ENCODE data around the gene DSCAM.
"Not testable (repeated sequence)": the region's sequence is repeated elsewhere in the genome, so short reads cannot be mapped to it uniquely, and the experiment has no call there.

Gene DSCAM

GRCh38 chr21:40271164-40271563 lies 575.8 kb downstream of the DSCAM start:
- Mint-ChIP-seq H3K27ac (no peak overlapping the region), H3K4me1 (ENCODE audit: low read depth) (no peaks in the 10 kb centered on the region), H3K27me3 (peaks cover 2% of the 10 kb centered on the region), H3K9me3 (peaks cover 4% of the 10 kb centered on the region), H3K4me3 (no peak overlapping the region), H3K36me3 (ENCODE audit: low read depth) (no peaks in the 10 kb centered on the region)

GRCh38 chr21:40270047-40270446 lies 576.9 kb downstream of the DSCAM start:
- H3K36me3 Mint-ChIP-seq (ENCODE audit: low read depth): no peaks in the 10 kb centered on the region
- H3K27me3 Mint-ChIP-seq: peaks cover 3% of the 10 kb centered on the region
- no peaks in the 10 kb centered on the region for H3K4me1 Mint-ChIP-seq (ENCODE audit: low read depth)
- no peak overlapping the region for H3K4me3 Mint-ChIP-seq
- H3K9me3 Mint-ChIP-seq: peaks cover 7% of the 10 kb centered on the region
- H3K27ac Mint-ChIP-seq: no peak overlapping the region

DNA sequence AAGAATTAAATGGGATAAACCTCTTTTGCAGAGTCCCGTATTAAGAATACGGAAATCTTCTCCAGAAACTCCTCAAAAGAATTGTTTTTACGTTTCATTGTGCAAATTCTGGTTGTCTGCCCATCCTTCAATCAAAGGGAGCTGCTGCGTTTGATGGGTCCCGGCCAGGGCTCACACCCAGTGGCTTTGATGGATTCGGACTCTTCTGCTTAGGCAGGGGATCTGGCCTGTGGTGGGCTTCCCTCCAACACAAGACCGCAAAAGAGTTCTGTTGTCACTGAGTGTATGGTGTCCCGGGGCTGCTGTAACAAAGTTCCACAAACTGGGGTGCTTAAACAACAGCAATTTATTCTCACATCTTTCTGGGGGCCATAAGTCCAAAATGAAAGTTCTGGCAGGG lies 577.7 kb downstream of the DSCAM start:
- no peaks in the 10 kb centered on the region for H3K4me1 Mint-ChIP-seq (ENCODE audit: low read depth)
- no peak overlapping the region for H3K27ac Mint-ChIP-seq
- peaks cover 9% of the 10 kb centered on the region for H3K9me3 Mint-ChIP-seq
- no peaks in the 10 kb centered on the region for H3K36me3 Mint-ChIP-seq (ENCODE audit: low read depth)
- H3K27me3 Mint-ChIP-seq: peaks cover 3% of the 10 kb centered on the region
- H3K4me3 Mint-ChIP-seq: no peak overlapping the region

DNA sequence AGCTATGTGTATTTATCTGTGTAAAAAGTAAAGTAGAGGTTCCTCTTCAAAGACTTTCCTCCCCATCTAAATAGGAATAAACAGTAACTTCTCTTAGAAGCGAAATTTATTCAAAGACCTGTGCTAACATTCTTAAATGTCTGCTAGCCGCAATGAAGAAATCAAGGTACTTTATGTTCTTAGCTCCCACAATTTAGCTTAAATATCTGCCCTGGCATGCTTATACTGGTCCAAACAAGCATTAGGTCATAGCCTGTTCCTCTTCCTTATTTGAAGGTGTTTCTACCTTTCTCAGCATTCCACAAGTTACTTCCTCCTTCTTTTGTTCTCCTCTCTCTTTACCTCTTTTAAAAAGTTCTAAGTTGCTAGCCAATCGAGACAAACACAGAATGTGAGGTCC lies 588.5 kb downstream of the DSCAM start:
- not testable (repeated sequence) for H3K27me3 Mint-ChIP-seq; H3K4me3 Mint-ChIP-seq; H3K27ac Mint-ChIP-seq; H3K36me3 Mint-ChIP-seq (ENCODE audit: low read depth); H3K4me1 Mint-ChIP-seq (ENCODE audit: low read depth); H3K9me3 Mint-ChIP-seq

DNA sequence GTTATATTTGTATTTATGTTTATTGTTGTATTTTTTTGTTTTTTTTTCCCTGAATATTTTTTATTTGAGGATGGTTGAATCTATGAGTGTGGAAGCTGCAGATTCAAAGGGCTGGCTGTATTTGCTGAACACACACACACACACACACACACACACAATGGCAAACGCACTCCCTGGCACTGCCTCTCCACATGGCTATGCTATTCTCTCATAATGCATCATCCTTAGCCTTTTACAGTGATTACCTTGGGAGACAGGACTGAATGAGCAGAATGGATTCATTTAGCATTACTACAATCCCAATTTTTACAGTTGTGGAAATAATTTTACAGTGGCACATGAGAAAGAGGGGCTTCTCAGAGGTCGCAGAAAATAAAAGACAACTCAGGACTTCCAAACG lies 589.6 kb downstream of the DSCAM start:
- H3K4me3 Mint-ChIP-seq: no peak overlapping the region
- peaks cover 4% of the 10 kb centered on the region for H3K9me3 Mint-ChIP-seq
- H3K27me3 Mint-ChIP-seq: no peaks in the 10 kb centered on the region
- no peaks in the 10 kb centered on the region for H3K4me1 Mint-ChIP-seq (ENCODE audit: low read depth)
- H3K36me3 Mint-ChIP-seq (ENCODE audit: low read depth): no peaks in the 10 kb centered on the region
- no peak overlapping the region for H3K27ac Mint-ChIP-seq

- Mint-ChIP-seq H3K27me3 (no peaks in the 10 kb centered on the region), H3K36me3 (ENCODE audit: low read depth) (no peaks in the 10 kb centered on the region), H3K4me1 (ENCODE audit: low read depth) (no peaks in the 10 kb centered on the region), H3K9me3 (peaks cover 13% of the 10 kb centered on the region), H3K4me3 (no peak overlapping the region), H3K27ac (no peak overlapping the region)
Observed at GRCh38 chr21:40255518-40256444, 591.2 kb downstream of the DSCAM start.

GRCh38 chr21:40254540-40255465 lies 592.2 kb downstream of the DSCAM start:
- H3K4me3 Mint-ChIP-seq: no peak overlapping the region
- peaks cover 13% of the 10 kb centered on the region for H3K9me3 Mint-ChIP-seq
- H3K27me3 Mint-ChIP-seq: no peaks in the 10 kb centered on the region
- H3K36me3 Mint-ChIP-seq (ENCODE audit: low read depth): no peaks in the 10 kb centered on the region
- no peaks in the 10 kb centered on the region for H3K4me1 Mint-ChIP-seq (ENCODE audit: low read depth)
- H3K27ac Mint-ChIP-seq: no peak overlapping the region

DNA sequence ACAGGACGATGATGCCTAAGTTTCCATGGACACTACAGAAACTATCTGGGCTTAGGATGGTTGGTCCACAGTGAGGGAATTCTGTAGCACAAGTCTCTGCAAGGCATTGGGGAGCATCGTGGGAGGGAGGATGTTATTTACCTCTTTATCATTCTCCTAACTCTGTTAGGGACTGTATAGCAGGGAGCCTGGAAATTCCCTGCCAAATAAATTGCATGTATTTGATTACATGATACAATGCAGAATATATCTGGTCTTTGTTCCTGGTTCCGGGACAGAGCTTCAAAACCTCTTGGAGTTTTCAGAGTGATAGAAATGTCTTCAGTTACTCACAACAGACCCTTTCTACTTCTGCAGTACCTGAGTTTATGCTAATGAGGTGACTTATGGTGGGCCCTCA lies 593.8 kb downstream of the DSCAM start:
- Mint-ChIP-seq H3K36me3 (ENCODE audit: low read depth) (no peaks in the 10 kb centered on the region), H3K27ac (no peak overlapping the region), H3K9me3 (peaks cover 26% of the 10 kb centered on the region), H3K4me1 (ENCODE audit: low read depth) (no peaks in the 10 kb centered on the region), H3K27me3 (no peaks in the 10 kb centered on the region), H3K4me3 (no peak overlapping the region)

- Mint-ChIP-seq H3K27me3 (no peaks in the 10 kb centered on the region), H3K36me3 (ENCODE audit: low read depth) (no peaks in the 10 kb centered on the region), H3K4me1 (ENCODE audit: low read depth) (no peaks in the 10 kb centered on the region), H3K27ac (no peak overlapping the region), H3K9me3 (peaks cover 36% of the 10 kb centered on the region), H3K4me3 (no peak overlapping the region)
Observed at GRCh38 chr21:40250514-40251294, 596.3 kb downstream of the DSCAM start.

DNA sequence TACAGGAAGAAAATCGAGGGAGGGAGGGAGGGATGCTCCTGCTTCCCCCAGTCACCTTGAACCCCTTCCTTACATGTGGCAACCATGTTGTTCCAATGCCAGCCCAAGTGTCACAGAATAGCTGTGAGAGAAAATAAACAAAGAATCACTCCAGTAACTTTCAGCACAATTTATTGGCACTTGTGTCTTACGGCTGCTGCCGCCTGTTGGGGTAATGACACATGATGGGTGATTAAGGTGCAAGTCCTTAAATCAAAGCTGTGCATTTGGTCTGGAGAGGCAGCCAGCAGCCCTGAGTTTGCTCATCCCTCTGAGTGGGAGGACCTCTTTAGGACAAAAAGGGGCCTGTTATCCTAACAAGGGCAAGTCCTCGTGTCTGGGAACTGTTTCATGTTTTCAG lies 602.0 kb downstream of the DSCAM start:
- Mint-ChIP-seq H3K4me3 (no peak overlapping the region), H3K27me3 (no peaks in the 10 kb centered on the region), H3K27ac (no peak overlapping the region), H3K9me3 (peaks cover 32% of the 10 kb centered on the region), H3K36me3 (ENCODE audit: low read depth) (no peaks in the 10 kb centered on the region), H3K4me1 (ENCODE audit: low read depth) (no peaks in the 10 kb centered on the region)

DNA sequence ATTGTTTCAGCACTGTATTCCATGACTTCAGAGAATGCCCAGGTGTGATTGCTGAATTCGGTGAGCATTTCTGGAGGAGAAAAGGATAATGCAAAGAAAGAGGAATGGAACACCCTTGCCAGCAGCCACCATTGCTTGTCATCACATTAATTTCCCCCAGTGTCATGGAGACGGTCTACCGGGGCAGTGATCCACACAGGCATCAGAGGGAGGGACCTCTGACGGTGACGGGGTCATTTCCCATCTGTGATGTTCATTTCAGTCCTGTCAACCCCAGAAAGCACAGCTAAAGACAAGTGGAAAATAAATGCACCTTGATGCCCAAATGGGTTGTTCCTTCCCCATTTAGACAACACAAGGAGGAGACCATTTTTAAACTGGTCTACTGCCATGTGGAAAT lies 603.3 kb downstream of the DSCAM start:
- no peak overlapping the region for H3K4me3 Mint-ChIP-seq

GRCh38 chr21:40242586-40243265 lies 604.2 kb downstream of the DSCAM start:
- H3K4me1 Mint-ChIP-seq (ENCODE audit: low read depth): no peaks in the 10 kb centered on the region
- H3K27me3 Mint-ChIP-seq: no peaks in the 10 kb centered on the region
- H3K4me3 Mint-ChIP-seq: no peak overlapping the region
- H3K9me3 Mint-ChIP-seq: peaks cover 19% of the 10 kb centered on the region
- no peak overlapping the region for H3K27ac Mint-ChIP-seq
- no peaks in the 10 kb centered on the region for H3K36me3 Mint-ChIP-seq (ENCODE audit: low read depth)

More for the DNA sequence above, 603.3 kb downstream of the DSCAM start:
- Mint-ChIP-seq H3K36me3 (ENCODE audit: low read depth) (no peaks in the 10 kb centered on the region), H3K4me1 (ENCODE audit: low read depth) (no peaks in the 10 kb centered on the region), H3K27ac (no peak overlapping the region), H3K9me3 (peaks cover 24% of the 10 kb centered on the region), H3K27me3 (no peaks in the 10 kb centered on the region)

- Mint-ChIP-seq H3K9me3 (peaks cover 11% of the 10 kb centered on the region), H3K4me3 (no peak overlapping the region), H3K27ac (no peak overlapping the region), H3K36me3 (ENCODE audit: low read depth) (no peaks in the 10 kb centered on the region), H3K4me1 (ENCODE audit: low read depth) (no peaks in the 10 kb centered on the region), H3K27me3 (no peaks in the 10 kb centered on the region)
Observed at GRCh38 chr21:40235528-40235927, 611.4 kb downstream of the DSCAM start.

- no peaks in the 10 kb centered on the region for H3K36me3 Mint-ChIP-seq (ENCODE audit: low read depth)
- no peaks in the 10 kb centered on the region for H3K27me3 Mint-ChIP-seq
- no peak overlapping the region for H3K27ac Mint-ChIP-seq
- H3K4me1 Mint-ChIP-seq (ENCODE audit: low read depth): no peaks in the 10 kb centered on the region
- peaks cover 6% of the 10 kb centered on the region for H3K9me3 Mint-ChIP-seq
- H3K4me3 Mint-ChIP-seq: no peak overlapping the region
Observed at GRCh38 chr21:40231979-40232378, 615.0 kb downstream of the DSCAM start.

Data from stimulated activated naive CD8-positive, alpha-beta T cell treated with anti-CD3 and anti-CD28 coated beads, Interleukin-15, Interleukin-2, amounts not matched to agents 100 ng/mL and 50 ng/mL, for 24 hours (primary cell).